CD4-positive, alpha-beta T cell treated with Interleukin-15 for 4 hours (primary cell): ENCODE results near the gene PRAME.
"Not testable (repeated sequence)": the region's sequence is repeated elsewhere in the genome, so short reads cannot be mapped to it uniquely, and the experiment has no call there.

Source experiments
- DNase-seq: peaks from one replicate; pipeline ENCODE4 v3.0.0-alpha.2; 2020; ENCODE audit warnings: low spot score

The PRAME gene

DNA sequence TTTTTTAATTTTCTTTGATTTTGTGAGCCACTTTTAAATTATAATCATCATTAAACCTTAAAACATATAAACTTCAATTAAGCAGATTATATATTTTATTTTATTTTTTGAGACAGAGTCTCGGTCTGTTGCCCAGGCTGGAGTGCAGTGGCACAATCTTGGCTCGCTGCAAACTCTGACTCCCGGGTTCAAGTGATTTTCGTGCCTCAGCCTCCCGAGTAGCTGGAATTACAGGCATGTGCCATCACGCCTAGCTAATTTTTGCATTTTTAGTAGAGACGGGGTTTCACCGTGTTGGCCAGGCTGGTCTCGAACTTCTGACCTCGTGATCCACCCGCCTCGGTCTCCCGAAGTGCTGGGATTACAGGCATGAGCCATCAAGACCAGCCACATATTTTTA lies 22.5 kb upstream of the PRAME start:
- DNase-seq, result not testable (repeated sequence)

DNA sequence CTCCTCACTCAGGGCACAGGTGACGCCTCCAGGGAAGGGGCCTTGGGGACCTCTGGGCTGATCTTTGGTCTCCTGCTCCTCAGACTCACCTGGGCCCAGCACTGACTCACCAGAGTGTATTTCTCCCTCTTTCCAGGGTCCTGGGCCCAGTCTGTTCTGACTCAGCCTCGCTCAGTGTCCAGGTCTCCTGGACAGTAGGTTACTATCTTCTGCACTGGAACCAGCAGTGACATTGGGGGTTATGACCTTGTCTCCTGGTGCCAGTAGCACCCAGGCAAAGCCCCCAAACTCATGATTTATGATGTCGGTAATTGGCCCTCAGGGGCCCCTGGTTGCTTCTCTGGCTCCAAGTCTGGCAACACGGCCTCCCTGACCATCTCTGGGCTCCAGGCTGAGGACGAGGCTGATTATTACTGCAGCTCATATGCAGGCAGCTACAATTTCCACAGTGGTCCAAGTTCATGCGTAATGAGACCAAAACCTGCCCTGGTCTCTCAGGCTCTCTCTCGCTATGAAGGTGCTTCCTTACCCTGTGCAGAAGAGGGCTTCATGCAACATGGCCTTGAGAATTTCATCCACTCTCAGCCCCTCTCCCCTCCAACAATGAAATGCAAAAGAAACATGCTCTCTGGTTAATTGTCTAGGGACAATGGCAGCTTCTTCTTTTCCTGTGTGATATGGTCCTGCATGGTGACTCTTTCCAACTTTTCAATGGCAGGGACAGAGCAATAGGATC lies 21.0 kb upstream of the PRAME start:
- no peak for DNase-seq

DNA sequence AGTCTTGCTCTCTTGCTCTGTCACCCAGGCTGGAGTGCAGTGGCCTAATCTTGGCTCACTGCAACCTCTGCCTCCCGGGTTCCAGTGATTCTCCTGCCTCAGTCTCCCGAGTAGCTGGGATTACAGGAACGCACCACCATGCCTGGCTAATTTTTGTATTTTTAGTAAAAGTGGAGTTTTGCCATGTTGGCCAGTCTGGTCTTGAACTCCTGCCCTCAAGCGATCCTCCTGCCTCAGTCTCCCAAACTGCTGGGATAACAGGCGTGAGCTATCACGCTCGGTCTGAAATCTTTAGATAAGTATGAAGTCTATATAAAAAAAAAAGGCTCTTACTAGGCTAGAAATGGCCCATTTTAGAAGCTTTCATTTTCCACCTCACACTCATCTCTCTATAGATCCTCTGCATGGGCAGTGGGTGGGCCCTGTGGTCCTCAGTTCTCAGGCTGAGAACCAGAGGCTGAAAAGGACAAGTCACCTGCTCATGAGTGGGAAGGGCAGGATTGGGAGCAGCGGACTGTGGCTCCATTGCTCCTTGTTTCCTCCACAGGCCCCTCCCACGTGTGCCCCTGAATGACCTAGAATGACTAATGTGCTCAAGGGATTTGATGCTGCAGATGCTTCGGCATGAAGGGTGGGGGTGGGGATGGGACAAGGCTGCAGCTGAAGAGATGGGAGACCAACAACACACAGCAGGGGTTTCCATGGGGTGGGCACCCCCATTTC lies 19.8 kb upstream of the PRAME start:
- no peak for DNase-seq

DNA sequence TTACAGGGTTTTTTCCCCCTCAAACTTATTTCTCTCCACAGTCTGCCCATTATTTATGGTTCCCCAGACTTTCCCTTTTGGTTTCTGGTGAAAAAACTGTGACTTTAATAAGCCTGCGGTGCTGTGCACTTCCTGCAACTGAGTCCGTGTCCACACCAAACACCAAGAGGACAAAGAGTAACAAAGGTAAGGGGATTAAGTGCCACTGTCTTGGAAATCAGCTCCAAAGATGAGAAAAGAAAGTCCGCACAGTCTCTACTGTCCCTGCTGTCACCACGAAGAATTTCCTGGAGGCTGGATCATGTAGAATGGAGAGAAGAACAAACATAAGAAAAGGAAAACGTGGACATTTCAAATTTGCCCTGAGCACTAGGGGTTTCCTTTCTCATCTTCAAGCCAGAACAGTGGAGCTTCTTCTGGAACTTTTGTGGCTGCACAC lies 17.9 kb upstream of the PRAME start:
- DNase-seq, result no peak

GRCh38 chr22:22576244-22576988 lies 17.4 kb upstream of the PRAME start:
- DNase-seq, result peak; percentile 6

- DNase-seq, result no peak
Observed at GRCh38 chr22:22574361-22574760, 15.3 kb upstream of the PRAME start.

GRCh38 chr22:22573047-22573889 lies 14.2 kb upstream of the PRAME start:
- DNase-seq, result no peak

- DNase-seq, result no peak
Observed at GRCh38 chr22:22571862-22572261, 12.8 kb upstream of the PRAME start.

- DNase-seq, result no peak
Observed at GRCh38 chr22:22571429-22571828, 12.4 kb upstream of the PRAME start.

DNA sequence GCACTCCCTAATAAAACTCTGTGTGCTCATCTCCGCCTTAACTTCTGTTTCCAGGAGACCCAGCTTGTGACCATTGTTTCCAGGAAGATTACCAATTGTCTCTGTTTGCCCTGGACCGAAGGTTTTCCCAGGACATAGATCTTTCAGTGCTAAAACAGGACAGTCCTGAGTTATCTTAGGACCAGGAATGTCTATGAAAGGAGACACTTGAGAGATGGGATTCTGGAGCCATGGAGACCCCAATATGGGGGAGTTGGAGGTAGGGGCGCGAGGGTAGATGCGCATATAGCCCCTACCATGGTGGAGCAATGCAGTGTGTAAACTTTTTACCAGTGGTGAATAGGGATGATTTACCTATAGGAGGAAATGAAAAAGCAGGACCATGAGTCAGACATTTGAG lies 10.2 kb upstream of the PRAME start:
- no peak for DNase-seq

DNA sequence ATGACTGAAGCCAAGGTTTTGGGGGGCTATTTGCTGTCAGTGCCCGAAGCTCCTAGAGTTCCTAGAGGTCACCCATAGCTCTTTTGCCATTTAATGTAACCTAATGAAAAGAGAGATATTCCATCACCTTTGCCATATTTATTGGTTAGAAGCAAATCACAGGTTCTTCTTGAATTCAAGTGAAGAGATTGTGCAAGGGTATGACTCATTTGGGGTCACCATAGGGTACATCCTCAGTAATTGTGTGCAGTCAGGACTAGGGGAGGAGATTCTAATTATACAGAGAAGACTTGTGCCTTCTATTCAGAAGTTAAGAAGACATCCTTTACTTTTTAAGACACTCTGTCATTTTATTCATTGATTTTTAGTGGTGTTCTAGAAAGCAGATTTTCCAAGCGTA lies 6.9 kb upstream of the PRAME start:
- no peak for DNase-seq

- no peak for DNase-seq
Observed at GRCh38 chr22:22558071-22558971, 744 bp downstream of the PRAME start.

GRCh38 chr22:22556995-22557925 lies 1.8 kb downstream of the PRAME start:
- DNase-seq, result no peak

GRCh38 chr22:22556578-22556977 lies 2.5 kb downstream of the PRAME start:
- no peak for DNase-seq

DNA sequence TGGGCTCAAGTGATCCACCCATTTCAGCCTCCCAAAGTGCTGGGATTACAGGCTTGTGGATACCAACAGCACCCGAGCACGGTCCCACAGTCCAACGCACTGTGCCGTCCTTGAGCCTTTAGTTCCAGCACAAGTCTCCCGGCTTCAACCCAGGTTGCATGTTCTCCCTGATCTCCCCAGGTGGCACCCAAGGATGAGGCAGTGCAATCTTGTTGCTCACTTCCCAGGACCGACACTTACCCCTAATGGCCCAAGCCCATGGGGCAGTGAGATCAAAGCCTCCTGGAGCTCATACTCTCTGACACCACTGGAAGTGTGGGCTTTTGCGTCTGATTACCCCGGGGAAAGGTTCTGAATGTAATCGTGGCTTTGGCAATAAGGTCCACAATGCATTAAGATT lies 3.5 kb downstream of the PRAME start:
- no peak for DNase-seq

- DNase-seq, result no peak
Observed at GRCh38 chr22:22554587-22555284, 4.3 kb downstream of the PRAME start.

GRCh38 chr22:22553735-22554586 lies 5.1 kb downstream of the PRAME start:
- DNase-seq, result no peak

- no peak for DNase-seq
Observed at GRCh38 chr22:22553141-22553540, 5.9 kb downstream of the PRAME start.
